Measurements from ENCODE around the gene RSPO4.
A peak's percentile ranks its signal among the peaks of the same experiment; 100 is the strongest.

The RSPO4 gene

DNA sequence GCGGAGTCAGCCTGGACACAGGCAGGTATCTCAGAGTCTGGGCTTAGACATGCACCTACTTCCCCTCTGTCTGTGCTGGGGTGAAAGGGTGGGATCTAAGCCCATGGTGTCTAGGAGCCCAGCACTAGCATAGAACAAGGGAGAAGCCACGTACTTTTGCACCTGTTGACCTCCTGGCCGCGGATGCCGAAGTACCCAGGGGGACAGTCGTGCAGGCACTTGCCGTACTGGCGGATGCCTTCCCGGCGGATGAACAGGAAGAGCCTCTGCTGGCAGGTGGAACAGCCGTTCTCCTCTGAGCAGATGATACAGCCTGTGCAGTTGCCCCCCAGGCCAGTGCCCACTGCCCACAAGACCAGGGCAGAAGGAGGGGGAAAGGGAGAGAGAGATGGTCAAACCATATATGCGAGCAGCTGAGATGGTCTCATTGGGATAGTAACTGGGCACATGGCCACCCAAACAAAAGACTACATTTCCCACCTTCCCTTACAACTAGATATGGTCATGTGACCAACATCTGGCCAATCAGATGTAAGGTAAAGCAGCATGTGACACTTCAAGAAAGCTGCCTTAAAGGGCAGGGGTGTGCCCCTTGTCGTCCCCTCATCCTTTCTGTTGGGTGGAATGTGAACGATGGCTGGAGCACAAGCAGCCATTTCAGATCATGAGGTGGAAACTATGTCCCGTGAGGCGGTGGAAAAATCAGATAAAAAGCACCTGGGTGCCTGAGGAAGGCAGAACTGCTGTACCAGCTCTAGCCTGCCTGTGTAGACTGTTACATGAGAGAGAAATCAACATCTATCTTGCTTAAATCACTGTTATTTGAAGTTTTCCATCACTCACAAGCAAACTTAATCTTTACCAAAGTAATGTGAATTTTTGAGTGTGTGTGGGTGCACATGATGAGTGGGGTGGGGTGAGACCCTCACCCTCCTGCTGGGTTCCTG lies 34.0 kb downstream of the RSPO4 start:
- no peak for DNase-seq

DNA sequence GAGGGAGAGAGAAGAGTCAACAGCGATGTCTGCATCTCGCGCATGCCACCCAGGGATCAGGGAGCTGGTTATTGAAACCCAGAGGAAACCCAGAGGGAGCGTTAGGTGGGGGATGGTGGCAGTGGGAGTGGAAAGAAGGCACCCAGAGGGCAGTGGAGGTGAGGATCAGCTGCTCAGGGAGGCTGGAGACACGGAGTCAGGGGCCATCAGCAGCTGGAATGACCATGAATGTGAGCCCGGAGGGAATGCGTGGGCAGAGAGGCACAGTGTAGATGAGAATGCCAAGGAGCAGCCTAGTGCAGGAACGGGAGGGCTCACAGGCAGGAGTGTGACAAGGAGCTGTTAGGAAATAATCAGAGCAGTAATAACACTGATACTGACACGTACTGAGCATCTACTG lies 36.2 kb downstream of the RSPO4 start:
- no peak for DNase-seq

DNA sequence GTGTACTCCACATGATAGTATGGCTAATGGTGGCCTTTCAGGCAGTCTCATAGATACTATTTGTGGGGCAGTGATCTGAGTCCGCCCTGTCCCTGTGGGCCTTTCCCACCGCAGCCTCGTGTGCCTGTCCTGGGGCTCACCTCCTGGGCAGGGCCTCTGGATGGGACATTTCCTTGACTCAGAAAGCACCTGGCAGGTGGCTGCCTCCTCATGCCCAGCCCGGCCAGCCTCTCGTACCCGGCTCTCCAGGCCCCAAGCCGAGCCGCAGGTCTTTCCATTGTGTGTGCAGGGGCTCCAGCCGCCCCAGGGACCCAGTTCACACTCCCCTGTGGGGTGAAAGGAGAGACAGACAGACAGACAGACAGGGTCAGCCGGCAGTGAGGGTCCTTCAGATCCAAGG lies 38.3 kb downstream of the RSPO4 start:
- DNase-seq: no peak

DNA sequence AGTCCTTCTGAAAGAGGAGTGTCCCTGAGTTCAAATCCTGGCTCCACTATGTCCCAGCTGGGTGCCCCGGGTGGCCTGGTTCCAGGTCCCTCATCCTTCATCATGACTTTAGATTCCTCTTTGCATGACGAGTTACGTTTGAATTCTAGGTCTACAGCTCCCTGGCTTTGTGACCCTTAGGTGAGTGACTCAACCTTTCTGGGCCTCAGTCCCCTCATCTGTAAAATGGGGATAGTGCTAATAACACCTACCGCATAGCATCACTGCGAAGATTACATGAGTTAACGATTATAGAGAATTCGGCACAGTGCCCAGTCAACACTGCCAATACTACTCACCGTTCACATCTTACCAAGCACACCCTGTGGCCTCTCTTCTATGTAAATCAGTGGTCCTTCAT lies 39.4 kb downstream of the RSPO4 start:
- DNase-seq: no peak

DNA sequence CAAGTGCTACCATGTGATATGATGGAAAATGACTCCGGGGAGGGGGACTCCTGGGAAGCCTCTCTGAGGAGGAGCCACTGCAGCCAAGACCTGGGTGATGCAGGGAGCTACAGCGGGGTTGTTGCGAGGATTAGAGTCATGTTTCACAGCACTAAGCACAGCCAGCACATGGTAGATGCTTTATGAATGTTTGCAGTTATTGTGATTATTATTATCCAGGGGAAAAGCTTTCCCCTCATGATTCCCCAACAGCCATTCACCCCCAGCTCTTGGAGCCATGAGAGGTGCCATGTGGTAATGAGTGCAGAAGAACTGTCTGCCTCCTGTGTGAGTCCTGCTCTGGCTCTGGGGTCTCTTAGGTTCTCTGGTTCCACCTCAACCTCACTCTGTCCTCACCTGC lies 39.9 kb downstream of the RSPO4 start:
- DNase-seq: no peak

DNA sequence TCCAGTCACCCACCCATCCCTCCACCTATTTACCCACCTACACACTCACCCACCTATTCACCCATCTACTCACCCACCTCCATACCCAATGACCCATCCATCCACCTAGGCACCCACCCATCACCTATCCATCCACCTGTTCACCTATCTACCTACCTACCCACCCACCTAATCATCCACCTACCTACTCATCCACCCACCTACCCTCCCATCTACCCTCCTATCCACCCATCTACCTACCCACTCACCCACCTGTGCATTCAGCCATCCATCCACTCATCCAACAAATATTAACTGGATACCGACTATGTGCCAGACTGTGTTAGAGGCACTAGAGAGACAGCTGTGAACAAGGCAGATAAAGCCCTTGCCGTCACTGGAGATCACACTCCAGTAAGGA lies 40.3 kb downstream of the RSPO4 start:
- DNase-seq: no peak

DNA sequence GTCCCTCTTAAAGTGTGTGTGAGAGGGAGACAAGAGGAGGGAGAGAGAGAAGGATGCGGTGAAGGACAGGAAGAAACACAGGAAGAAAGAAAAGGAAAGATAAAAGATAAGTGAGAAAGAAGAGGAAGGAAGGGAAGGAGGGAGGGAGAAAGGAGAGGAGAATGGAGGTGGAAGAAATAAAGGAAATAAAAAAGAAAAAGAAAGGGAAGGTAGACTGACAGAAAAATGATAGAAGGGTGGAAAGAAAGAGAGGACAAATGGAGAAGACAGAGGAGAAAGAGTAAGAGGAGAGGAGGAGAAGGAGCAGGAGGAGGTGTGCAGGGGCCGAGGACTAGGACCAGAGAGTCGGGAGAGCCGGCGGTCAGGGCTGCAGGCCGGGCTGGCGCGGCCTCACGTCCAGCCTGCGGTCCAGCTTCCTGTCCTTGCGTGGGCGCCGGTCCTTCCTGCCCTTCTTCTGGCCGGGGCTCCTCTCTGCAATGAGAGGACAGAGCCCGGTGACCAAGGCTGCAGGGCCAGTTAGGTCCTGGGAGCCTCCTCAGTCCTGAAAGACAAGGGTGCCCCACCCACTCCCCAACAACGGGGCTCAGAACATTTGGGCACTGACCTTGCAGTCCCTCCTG lies 42.0 kb downstream of the RSPO4 start:
- DNase-seq: no peak

DNA sequence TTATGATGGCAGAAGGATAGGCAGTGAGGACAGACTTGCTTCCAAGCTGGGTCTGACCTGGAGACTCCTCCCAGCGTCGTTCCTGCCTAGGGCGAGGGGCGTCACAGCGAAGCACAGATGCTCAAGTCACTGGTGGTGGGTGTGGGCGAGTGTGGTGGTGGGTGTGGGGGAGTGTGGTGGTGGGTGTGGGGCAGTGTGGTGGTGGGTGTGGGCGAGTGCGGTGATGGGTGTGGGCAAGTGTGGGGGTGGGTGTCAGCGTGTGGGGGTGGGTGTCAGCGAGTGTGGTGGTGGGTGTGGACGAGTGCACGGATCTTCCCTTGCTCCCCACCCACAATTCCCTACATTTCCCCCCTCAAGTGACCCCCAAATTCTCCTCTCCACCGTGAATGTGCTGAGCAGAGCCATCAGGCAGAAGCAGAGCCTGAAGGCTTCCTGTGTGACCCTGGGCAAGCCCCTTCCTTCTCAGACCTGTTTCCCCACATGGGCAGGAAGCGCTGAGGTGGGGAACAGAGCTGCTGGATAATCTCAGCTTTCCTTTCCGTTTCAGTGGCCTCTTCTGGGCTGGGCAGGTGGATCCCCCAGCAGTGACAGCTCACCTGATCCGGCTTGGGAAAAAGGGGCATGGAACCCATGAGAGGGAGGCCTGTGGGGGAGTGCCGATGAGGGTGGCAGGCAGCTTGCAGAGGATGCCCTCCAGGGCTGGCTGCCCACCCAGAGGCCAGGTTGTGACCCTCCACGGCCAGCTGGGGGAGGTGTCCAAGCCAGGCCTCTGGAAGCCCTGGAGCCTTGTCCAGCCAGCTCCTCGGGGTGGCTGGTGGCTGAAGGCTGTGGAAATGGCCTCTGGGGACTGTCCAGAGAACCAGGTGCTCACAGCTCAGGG lies 42.9 kb downstream of the RSPO4 start:
- no peak for DNase-seq

DNA sequence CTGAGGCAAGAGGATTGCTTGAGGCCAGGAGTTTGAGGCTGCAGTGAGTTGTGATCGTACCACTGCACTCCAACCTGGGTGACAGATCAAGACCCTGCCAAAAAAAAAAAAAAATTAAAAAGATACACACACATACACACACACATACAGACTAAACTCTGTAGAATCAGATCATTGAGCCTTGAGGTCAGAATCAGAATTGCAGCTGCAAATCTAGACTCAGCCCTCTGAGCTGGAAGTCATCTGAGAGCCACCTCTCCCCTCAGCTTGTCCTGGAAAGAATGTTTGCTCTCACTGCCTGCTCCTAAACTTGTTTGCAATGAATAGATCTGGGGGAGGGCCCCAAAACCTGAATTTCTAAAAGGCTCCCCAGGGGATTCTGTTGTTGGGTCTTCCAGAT lies 44.6 kb downstream of the RSPO4 start:
- no peak for DNase-seq

DNA sequence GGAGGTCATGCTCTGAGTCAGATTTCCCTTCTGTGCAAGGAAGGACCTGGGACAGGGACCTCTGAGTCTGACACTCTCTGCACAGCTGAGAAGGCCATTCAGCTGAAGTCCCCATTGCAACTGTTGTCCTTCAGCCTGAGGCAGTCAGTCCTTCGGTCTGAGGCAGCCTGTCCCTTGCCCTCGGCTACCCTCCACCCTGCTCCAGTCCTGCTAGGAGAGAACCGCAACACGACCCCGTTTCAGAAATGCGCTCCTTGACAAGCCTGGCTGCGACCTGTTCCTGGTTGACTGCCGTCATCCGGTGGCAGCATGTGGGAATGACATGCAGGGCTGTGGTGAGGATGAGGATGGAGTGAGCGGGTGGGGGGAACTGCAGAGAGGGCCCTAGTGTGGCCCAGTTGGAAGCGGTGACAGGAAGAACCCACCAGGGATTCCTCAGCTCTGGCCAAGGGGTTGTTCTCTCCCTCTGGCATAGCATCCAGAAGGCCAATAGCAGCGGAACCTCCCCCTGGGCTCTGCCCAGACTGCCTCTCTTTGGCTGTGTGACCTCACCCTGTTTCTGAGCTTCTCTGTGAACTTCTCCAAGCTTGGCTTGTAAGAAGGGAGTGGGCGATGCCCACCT lies 45.7 kb downstream of the RSPO4 start:
- peak; percentile 52 for DNase-seq

DNA sequence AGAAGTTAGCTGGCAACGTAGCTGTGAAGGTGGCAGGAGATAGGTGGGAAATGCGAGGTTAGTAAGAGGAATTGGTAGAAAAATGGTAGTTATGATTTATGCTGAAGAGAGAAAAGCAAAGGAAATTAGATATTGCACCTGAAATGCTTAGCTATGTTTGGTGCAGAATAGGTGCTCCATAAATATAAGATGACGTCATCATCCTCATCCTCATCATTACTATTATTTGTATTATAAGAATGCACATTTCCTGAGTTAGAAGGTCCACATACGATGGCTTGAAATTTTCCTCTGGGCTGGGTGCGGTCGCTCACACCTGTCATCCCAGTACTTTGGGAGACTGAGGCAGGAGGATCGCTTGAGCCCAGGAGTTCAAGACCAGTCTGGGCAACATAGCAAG lies 46.5 kb downstream of the RSPO4 start:
- DNase-seq: no peak

DNA sequence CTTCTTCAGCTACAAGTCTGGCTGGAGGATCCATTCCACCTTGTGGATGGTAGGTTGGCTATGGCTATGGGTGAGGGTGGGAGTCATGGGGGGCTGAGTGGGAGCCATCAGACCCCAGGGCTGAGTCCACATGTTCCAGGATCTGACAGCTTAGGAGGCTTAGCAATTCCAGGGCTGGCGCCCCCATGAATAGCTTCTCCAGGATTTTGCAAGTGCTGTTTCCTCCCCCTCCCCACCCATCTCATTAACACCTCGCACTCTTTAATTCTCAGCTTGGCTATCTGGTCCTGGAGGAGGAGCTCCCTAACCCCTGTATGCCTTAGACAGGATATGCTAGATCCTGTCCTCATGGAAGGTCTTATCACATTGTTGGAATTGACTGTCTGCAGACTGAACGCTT lies 47.0 kb downstream of the RSPO4 start:
- DNase-seq: no peak

DNA sequence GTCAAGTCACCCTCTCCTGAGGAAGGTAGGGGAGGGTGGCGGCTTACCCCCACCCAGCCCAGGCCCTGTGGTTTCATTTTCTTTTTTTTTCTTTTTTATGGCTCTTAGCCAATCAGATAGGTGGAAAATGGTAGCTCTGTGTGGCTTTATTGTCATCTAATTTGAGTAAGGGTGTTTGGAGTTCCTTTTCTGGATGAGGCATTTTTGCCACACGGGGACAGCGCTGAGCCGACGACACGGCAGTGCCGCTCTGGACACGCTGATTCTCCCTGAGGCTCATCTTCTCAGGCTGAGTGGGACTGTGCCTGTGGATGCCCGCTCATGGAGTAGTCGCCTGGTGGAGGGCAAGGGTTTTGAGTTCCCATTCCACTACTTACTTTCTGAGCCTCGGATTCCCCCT lies 48.4 kb downstream of the RSPO4 start:
- no peak for DNase-seq

DNA sequence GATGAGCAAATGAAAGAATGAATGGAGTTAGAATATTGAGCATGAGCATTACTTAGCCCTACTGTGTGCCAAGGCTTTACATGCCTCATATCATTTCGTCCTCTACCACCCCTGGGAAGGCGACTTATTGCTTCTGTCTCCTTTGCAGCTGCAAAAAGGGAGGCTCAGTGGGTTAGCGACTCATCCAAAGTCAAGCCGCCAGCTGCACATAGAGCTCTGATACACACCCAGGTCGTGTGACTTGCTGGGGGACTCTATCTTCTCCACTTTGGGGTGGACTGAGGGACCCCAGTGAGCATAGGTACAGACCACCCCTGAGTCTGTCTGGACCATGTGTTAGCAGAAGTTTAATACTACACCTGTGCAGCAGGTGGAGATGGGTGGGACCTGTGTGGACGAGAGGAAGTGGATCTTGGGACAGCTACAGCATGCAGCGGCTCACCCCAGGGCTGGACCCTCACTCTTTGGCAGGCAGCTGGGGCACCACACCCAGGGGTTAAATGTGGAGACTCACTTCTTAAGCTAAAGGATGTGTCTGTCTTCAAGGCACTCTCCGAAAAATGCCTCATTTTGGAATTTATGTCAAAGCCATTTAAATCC lies 49.8 kb downstream of the RSPO4 start:
- no peak for DNase-seq

DNA sequence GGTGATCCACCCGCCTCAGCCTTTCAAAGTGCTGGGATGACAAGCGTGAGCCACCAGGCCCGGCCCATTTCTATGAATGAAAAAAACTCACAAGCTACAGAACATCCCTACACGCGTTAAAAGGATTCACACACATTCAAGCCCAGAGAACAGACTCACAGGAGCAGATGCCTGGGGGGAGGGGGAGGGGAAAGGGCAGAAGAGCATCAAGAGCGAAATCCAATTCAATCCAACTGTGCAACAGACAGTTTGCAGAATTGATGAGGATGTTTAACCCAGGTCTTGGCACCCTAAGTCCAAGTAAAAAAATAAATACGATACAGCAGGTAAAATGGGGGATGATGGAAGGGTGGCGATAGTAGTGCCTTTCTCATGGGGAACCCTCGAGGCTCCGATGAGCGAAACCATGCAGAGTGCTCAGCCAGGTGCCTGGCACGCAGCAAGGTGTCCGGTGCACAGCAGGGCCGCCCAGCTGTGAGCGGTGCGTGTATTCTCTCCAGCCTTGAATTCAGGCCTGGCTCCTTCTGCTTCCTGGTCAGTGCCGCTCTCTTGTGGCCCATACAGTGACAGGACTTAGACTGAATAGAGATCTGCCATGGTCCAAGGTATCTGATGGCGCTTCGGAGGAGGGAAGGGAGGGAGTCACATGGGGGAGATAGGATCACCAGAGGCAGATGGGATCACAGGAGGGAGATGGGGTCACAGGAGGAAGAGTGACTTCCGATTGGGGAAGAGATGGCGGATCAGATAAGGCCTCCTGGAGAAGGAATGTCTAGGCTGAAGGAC lies 50.5 kb downstream of the RSPO4 start:
- no peak for DNase-seq

DNA sequence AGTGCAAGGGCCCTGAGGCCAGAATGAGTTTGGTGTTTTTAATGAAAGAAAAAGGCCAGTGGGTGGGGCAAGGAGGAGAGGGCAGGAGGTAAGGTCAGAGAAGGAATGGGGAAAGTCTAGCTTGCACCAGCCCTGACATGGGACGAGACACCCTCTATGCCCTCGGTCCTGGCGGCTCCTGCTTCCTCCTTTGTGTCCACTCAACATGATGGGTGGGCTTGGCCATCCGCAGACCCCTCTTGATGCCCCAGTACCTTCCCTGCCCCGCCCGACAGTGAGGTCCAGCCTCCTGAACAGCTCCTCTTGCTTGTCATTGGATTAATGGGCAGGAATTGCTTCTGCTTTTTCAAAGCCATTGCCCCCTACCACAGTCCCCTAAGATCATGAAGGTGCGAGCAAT lies 52.4 kb downstream of the RSPO4 start:
- DNase-seq: no peak

DNA sequence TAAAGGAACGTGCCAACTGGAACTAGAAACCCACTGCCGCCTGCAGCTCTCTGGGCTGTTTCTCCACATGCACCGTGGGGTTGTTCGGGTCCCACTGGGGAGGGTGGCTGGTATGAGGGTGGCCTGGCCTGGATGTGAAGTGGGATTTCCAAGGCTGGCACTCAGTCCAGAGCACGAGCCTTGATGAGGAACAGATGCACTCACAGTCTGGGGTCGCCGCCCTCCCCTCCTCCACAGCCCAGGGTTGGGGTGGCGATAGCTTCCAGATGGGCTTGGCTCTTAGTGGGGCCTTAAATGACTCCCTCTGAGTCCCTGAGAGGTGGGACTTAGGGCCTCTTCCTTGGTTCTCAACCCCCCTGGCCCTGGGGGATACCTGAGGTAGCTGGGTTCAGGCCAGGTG lies 55.3 kb downstream of the RSPO4 start:
- no peak for DNase-seq

DNA sequence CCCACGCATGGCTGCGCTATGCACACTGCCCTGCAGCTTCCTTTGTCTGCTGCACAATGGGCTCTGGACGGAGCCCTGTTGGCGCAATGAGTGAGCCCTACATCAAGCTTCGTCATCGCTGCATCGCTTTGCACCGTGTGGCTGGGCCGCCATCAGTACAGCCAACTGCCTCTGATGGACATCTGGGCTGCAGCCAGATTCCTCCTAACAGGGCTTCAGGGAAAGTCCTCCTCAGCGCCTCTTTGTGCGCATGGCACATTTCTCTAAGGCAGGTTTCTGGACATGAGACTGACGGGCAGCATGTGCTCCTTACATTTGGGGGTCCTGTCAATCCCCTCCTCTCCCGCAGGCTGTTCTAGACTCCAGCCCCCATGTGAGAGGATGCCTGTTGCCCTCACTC lies 56.3 kb downstream of the RSPO4 start:
- no peak for DNase-seq

DNA sequence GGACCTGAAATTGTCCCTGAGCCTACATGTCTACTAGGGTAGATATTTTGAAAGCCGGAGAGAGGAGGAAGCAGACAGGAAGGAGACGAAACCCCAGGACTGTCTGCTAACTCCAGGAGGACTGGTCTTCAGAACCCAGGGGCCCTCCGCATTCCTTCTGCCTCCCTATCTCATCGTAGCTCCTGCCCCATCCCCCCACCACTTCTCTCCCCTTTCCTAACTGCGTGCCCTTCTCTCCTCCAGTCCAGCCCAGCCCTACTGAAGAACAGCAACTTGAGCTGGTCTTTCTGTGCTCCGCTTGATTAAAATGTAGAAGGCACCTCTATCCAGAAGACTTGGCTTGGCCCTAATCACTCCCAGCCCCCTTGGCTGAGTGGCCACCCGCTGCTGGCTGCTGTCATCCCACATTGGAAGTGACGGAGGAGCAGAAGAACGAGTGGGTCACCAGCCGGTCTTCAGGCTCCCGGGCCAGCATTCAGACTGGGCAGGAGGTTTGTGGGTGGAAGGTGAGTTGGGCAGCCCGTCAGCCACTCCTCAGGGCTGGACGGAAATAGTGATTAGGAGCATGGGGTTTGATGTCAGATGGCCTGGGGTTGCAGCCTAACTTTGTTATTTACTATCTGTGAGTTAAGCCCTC lies 57.2 kb downstream of the RSPO4 start:
- DNase-seq: no peak

DNA sequence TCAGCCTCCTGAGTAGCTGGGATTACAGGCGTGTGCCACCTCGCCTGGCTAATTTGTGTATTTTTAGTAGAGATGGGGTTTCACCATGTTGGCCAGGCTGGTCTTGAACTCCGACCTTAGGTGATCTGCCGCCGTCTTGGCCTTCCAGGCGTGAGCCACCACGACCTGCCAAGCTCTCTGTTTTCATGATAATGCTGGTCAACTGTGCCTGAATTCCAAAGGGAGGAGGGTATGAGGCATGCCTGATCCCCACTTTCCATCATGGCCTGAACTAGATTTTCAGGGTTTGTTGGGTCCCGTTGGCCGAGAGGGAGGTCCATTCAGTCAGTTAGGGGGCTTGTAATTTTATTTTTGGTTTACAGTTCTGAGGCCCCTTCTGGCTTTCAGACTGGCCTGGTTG lies 58.0 kb downstream of the RSPO4 start:
- DNase-seq: no peak

DNA sequence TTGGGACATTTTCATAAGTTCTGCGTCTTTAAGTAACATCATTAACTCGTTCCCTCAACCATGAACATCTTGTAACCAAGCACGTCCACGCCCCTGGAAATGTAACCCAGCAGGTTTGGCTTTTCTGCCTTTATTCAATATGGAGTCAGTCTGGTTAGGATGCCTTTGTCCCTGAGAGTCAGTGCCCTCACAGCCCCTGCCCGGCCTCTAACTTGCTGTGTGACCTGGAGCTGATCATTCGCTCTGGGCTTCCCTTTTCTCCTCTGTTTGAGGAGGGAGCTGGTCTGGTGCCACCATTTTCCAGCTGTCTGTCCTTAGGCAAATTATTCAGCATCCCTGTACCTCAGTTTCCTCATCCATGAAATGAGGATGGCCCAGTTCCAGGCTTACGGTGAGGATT lies 59.5 kb downstream of the RSPO4 start:
- DNase-seq: no peak

Measured in amniotic stem cell (primary cell).